GM21526 (cell line): ENCODE results near the gene RTKN2.

Experiments used
- ATAC-seq: cut with Tn5 transposase; IDR thresholded peaks from one replicate; pipeline ENCODE4 v1.9.1; 2021; ENCODE audit warnings: moderate library complexity; ENCODE audit not compliant: unreplicated experiment, low FRiP score

The RTKN2 gene

GRCh38 chr10:62180677-62181076 lies 88.0 kb downstream of the RTKN2 start:
- no peak for ATAC-seq

- ATAC-seq: no peak
Measured at GRCh38 chr10:62178568-62178967, 90.1 kb downstream of the RTKN2 start.

- no peak for ATAC-seq
Measured at GRCh38 chr10:62177111-62177510, 91.5 kb downstream of the RTKN2 start.

DNA sequence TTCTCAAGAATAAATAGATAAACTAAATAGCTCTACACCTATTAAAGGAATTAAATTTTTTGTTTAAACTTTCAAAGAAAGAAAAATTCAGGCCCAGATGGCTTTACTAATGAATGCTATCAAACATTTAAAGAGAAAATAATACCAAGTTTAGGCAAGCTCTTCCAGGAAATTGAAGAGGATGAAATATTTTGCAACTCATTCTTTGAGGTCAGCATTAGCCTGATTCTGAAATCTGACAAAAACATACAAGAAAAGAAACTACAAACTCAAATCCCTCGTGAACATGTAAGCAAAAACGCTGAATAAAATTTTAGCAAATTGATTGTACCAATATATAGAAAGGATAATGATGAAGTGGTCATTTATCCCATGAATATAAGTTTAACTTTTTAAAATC lies 93.4 kb downstream of the RTKN2 start:
- ATAC-seq: no peak

- ATAC-seq: no peak
Measured at GRCh38 chr10:62172465-62172864, 96.2 kb downstream of the RTKN2 start.

- ATAC-seq: no peak
Measured at GRCh38 chr10:62171791-62172190, 96.9 kb downstream of the RTKN2 start.

- no peak for ATAC-seq
Measured at GRCh38 chr10:62170732-62171131, 97.9 kb downstream of the RTKN2 start.

GRCh38 chr10:62166331-62167131 lies 102.1 kb downstream of the RTKN2 start:
- peak; percentile 98 for ATAC-seq

DNA sequence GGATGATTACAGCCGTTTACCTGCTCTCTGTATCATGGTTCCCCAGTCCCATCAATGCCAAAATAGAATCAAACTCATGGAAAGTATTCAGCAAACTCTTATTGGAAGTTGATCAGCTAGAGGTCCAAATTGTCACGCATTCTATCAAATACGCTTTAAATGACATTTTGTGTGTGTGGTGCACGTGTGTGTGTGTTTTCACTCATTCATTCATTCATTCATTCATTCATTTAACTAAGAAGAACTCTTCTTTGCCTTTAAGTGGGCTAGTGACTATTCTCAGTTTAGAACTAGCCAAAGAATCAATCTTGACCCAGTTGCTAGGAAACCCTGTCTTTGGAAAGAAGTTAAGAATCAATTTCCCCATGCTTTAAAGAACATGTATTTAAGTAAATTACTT lies 102.8 kb downstream of the RTKN2 start:
- no peak for ATAC-seq

GRCh38 chr10:62163024-62163423 lies 105.6 kb downstream of the RTKN2 start:
- no peak for ATAC-seq

DNA sequence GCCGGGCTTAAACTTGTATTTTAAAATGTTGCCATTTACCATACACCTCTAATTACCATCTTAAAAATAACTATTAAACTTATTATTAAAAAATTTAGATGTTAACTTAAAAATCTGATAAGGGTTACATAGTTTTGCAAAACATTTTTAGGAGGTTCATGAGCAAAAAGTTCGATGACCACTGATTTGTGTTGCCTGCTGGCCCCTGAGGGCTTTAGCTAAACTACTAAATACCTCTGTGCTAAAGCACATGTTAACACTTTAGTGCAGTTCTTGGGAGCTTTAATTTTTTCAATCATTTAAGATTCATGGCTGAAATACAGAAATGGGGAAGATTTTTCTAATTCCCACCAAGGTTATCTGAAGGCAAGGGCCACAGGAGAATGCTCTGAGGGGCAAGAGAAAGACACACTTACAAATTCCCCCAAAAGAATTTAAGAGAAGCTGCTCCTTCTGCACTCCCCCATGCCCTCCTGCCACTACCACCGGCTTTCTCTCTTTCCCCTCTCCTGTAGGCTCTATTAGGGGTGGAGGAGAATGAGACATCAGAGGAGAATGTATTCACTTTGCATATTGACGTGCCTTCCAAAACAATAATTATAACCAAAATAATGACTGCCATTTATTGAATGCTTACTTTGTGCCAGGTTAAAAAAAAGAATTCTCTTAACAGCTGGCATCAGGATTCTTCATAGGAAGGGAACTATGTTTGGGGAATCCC lies 106.2 kb downstream of the RTKN2 start:
- ATAC-seq: no peak

DNA sequence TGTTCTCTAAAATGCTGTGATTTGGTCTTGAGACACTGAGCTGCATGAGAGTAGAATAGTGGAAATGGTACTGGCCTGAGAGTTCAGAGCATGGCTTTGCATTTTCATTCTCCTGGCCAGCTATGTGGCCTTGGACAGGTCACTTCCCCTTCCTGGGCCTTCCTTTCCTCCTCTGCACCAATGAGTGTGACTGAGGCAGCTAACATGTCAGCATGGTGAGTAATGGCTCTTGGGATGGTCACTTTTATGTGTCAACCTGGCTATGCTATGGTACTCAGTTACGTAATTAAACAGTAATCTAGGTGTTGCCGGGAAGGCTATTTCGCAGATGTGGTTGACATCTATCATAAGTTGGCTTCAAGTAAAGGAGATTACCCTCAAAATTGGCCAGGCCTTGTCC lies 109.3 kb downstream of the RTKN2 start:
- ATAC-seq: no peak

GRCh38 chr10:62157601-62158000 lies 111.0 kb downstream of the RTKN2 start:
- no peak for ATAC-seq

- no peak for ATAC-seq
Measured at GRCh38 chr10:62155054-62155680, 113.5 kb downstream of the RTKN2 start.

- ATAC-seq: no peak
Measured at GRCh38 chr10:62154231-62154630, 114.4 kb downstream of the RTKN2 start.

DNA sequence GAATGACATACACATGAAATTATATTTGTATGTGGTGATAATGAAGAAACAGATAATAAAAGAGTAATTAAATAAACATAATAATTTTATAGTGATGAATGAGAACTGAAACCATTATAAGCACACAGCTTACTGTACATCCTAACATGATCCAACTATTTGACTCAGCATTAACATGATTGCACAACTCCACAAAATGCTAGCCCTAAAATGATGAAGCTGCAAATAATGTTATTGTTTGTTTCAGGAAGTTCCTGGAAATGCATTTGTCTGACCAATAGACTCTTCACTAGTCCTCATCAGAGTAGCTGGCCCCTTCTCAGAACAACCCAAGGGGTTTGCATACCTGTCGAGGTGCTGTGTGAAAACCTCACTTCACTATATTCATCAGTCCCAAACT lies 115.5 kb downstream of the RTKN2 start:
- no peak for ATAC-seq

GRCh38 chr10:62149621-62150020 lies 119.0 kb downstream of the RTKN2 start:
- ATAC-seq: no peak

- no peak for ATAC-seq
Measured at GRCh38 chr10:62148155-62148554, 120.5 kb downstream of the RTKN2 start.

GRCh38 chr10:62147425-62147824 lies 121.2 kb downstream of the RTKN2 start:
- no peak for ATAC-seq

DNA sequence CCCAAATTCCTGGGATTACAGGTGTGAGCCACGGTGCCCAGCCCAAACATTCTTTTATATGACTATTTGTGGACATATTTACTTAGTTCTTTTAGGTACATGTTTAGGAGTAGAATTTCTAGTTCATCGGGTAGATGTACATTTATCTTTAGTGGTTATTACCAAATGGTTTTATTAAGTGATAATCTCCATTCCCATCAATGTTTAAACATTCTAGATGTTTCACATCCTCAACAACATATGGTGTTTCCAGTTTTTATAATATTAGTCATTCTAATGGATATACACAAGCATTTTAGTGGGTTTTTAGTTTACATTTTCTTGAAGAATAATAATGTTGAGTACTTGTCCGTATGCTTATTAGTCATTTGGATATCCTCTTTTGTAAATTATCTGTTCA lies 131.7 kb downstream of the RTKN2 start:
- no peak for ATAC-seq

- peak; percentile 79 for ATAC-seq
Measured at GRCh38 chr10:62133618-62134017, 135.0 kb downstream of the RTKN2 start.
